Tongue (tissue), 2 donors: ENCODE results near the gene CFAP43. TPM values are rescaled to one million over a fixed set of nuclear protein-coding genes. Genes with fewer than 3 reads are reported as not detected.

Experiments used
- DNase-seq: peaks from one replicate; pipeline ENCODE4 v3.0.0-alpha.2; 2015
- total RNA-seq: library from RNA; depleted of rRNA; stranded (reverse); fragments of >200 nt; gene quantifications from one replicate; pipeline ENCODE4 v1.2.3, GENCODE V29; 2014

The CFAP43 gene, protein sequence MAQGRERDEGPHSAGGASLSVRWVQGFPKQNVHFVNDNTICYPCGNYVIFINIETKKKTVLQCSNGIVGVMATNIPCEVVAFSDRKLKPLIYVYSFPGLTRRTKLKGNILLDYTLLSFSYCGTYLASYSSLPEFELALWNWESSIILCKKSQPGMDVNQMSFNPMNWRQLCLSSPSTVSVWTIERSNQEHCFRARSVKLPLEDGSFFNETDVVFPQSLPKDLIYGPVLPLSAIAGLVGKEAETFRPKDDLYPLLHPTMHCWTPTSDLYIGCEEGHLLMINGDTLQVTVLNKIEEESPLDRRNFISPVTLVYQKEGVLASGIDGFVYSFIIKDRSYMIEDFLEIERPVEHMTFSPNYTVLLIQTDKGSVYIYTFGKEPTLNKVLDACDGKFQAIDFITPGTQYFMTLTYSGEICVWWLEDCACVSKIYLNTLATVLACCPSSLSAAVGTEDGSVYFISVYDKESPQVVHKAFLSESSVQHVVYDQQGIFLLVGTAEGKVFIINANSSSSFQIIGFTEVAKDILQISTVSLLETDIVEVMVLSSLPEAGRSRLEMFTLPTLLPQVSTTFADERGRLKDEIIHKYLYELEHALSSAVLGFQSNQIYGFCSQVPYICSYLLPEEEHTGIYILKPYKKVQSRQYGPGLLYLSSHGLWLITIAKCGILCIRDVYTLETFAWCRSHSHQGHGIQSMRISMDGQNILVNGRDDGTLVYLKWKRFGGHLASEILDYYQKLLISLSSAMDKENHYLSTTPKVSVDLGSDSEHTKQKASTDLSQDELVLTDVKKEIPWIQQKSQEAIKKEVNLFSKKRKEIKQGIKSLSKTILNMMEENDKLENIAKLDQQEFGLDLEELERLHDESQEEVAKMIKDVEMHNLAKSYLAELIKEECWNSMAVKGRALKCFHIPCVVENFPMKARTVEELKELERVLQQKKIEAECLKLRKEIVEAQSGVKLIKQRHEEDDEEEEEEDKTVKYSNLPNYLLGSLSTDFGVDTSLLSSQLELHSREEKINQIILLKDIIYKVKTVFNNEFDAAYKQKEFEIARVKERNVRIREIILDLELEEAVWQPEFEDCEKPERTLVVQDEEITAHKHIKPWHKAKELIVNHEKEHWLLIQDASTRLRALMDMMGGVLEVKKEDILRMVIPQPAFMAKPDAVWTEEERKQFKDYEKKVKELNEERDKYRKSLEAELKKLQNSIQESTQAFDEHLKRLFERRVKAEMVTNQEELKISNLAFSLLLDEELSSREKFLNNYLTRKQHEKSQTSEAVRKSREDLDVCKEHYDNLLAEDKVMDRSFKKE (N-terminal part only)
- total RNA-seq: 1.1 TPM

DNA sequence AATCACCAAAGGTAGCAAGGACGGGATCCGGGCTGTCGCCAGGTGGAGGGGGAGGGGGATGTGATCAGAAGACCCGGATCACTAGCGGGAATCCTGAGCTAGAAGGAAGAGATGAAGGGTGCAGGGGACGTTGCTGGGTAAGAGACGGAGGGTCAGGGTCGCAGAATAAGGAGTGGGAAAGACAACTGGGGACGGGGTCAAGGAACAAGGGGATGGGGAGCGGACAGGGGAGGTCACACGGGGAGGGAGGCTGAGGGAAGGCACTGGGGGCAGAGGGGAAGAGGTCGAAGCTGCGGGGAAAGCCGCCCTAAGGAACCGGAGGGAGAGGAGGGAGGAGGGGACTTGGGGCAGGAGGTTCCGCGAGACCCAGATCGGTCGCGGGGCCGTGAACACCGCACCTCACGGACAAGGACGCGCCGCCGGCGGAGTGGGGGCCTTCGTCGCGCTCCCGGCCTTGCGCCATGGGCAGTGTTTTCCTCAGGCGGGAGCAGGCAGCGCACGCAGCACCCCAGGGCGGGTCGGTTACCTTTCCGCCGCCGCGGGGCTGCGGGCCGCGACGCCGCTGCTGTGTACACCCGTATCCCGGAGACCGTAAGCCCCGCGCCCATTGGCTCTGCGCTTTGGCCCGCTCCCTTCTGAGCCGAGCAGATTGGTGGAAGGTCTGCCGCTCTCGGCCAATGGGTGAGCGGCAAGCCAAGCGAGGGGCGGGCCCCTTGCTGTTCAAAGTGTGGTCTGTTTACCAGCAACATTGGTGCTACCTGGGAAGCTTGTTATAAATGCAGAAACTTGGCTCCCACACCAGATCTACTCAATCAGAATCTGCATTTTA is at the start of gene CFAP43:
Gene CFAP43 (minus strand): TSS at position 581 of the 829 bp plus-strand sequence. CDS start 118 bp downstream, at position 463.
- DNase-seq: peak; percentile 98

DNA sequence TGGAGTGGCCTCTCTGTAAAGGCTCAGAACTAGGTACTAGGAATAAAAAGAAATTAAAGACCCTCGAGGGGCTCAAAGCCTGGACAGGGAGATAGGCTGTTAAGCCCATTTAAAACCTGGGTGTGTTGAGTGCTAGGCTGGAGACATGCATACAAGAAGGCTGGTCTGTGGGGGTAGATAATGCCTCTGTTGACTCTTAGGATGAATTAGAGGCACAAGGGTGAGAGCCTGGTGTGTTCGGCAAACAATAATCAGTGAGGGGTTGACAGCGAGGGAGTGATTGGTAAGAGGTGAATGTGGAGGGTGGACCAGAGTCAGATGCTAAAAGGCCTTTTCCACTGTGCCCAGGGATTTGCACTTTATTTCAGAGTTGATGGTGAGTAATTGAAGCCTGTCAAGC is 49.5 kb upstream of the CFAP43 start:
- no peak for DNase-seq

DNA sequence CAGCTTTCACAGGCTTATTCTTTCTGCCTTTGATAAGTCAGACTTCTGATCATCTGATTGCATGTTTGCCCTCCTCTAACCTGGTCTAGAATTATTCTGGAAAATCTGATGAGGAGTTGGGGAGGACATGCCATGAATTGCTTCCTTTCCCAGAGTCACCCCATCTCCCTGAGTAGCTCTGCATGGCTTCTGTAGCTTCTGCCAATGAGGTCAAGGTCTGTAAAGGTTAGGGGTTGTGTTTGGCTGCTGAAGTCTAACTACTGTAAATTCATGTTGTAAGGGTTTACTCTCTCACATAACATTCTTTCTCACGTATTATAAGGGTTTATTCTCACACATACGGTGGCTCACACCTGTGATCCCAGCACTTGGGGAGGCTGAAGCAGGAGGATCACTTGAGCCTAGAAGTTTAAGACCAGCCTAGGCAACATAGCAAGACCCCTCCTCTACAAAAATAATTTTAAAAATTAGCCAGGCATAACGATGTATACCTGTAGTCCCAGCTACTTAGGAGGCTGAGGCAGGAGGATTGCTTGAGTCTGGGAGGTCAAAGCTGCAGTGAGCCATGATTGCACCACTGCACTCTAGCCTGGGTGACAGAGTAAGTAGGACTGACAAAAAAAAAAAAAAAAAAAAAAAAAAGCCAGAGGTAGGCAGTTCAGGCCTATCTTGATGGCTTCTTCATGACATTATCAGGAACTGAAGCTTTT is 47.5 kb upstream of the CFAP43 start:
- DNase-seq: no peak

DNA sequence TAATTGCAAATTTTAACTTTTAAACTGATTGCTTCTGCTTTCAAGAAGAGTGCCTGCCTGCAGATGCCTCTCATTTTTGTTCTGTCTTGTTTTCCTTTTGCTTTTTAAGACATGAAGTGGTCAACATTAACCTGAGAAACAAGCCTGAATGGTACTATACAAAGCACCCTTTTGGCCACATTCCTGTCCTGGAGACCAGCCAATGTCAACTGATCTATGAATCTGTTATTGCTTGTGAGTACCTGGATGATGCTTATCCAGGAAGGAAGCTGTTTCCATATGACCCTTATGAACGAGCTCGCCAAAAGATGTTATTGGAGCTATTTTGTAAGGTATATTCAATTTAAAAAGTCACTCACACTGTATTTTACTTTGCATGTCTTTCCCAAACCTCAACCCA is 45.6 kb upstream of the CFAP43 start:
- no peak for DNase-seq

DNA sequence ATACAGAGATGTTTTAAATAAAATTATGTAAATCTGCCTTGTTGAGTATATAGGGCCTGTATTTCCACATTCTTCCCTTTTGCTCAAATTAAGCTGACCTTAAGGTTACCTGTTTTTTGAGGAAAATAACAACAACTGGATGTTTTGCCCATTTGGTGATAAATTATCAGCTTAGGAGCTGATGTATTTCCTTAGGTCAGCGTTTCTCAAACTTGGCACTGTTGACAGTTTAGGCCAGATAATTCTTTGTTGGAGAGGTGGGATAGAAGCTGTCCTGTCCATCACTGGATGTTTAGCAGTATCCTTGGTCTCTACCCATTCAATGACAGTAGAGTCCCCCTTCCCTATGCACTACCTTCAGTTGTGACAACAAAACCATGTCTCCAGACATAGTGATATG is 44.0 kb upstream of the CFAP43 start:
- DNase-seq: no peak

DNA sequence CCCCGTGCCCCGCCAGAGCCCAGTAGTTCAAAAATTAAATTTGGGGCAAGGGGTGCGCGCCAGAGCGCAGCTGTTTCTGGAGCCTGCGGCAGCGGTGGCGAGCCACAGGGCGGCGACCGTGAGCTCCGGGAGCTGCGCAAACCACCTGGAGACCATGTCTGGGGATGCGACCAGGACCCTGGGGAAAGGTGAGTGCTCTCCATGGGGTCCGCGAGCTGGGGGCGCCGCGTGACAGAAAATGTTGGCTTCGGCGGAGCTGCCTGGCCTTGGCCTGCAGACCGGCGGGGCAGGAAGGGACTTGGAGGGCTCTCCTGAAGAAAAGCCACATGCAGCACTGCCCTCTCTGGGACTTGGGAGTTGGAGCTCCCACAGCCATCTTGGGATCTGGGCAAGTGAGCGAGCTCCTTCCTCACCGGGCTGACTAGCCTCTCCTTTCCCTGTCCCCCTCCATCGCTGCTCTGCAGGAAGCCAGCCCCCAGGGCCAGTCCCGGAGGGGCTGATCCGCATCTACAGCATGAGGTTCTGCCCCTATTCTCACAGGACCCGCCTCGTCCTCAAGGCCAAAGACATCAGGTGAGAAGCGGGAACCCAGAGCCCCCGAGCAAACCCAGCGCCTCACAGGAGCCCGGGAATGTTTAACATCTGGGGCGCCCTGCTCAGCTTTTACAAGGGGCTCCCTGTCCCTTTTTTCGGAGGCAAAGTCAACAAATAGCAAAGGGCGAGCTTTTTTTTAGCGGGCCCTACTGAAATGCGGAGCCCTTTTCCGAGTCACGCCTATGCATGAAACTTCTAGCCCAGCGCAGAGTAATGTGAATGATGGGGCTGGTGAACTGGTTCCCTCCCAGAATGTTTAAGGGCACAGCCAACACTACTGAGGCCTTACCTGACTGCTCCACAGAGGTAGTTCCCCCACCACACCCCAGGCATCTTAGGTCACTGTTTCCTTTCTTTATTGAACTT is 42.9 kb upstream of the CFAP43 start:
- DNase-seq: peak; percentile 50

DNA sequence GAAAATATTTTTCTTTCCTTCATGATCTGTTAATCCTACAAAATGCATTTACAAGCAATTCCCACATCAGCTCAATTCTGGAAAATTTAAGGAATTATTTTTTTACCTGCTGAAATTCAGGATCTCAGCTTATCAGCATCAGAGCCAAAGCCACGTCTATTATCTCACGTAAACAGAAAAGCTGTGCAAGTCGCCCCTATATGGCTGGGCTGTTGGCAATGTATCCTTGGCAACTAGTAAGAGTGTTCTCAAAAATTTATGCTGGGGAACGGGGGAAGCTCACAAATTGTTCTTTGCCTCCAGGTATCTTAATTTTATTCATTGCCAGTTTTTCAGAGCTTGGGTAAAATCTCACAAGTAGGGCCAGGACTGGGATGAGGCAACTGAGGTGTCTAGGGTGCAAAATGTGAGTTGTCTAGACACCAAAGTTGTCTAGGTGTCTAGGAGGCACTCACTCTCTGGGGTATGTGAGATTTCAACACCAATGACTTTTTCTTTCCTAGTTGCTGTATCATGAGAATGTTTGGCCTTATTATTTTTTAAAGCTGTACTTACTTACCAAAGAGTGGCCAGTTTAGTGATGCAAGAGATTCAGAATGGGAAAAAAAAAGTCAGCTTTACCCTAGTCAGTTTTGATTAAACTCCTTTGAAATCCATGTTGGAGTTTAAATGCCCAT is 41.9 kb upstream of the CFAP43 start:
- no peak for DNase-seq

DNA sequence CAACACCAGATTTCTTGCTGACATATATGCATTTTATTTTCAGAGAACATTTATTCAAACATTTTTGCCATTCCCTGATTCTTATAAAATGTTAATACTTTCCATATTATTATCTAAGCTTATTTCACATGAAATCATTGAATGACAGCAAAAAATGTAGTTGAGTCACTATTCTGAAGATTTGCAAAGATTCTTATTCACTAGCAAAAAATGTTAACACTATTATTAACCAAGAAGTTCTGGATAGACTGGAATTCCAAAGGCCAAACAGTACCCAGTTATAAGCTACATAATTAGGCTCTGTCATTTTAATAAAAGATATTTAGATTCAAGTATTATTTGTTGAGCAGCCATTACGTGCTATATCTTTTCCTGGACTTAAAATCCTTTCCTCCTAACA is 41.1 kb upstream of the CFAP43 start:
- no peak for DNase-seq

DNA sequence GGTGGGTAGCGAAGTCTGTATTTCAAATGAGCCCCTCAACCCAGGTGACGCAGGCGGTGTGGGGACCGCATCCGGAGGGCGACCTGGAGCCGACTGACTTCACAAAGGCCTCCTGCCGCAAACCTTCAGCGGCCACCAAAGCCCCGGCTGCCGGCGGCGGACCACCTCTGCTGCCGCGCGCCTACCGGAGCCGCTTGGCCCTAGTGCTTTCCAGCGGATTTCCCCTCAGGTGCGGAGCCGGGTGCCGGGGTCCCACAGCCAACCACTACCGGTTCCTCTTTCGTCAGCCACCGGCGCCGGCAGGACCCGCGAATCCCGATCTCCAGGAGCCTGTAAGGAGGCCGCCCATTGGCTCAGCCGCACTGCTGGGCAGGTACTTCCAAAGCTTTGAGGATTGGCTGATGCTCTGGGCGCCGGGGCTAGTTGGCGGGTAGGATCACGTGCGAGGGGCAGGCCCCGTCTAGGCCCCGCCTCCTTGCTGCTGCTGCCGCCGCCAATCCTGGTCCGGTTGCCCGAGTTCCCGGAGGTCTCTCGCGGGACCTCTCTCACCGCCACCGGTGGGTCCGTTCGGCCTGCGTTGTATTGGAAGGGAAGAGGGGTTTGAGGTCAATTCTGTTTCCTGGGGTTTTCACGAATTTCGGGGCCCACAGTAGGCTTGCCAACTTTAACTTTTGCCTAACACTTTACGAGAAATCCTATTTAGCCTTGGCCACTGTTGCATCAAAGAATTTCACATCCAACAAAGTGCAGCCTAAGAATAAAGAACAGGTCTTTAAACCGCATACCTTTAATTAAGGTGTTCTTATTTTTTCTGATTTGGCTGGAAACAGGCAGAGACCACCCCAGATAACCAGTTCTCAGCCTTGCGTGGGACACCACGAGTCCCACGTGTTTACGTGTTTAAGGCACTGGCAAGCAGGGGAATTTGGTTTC is 36.8 kb upstream of the CFAP43 start, which contains the start of gene GSTO2:
Gene GSTO2 (plus strand): TSS at position 472 of the 933 bp plus-strand sequence. CDS start 5,732 bp downstream, outside the sequence.
- DNase-seq: peak; percentile 99

DNA sequence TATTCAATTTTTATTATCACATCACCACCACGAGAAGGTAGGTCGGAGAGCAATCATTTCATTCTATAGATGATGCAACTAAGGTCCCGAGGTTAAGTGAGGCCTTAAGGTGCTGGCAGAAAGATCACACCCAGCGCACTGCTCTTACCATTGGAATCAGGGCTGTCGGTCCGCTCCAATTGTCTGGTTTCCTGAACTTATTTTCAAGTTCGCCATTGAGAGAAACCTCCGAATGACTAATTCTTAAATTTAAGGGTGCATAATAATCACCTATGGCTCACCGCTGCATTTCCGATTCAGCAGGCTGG is 36.2 kb upstream of the CFAP43 start:
- no peak for DNase-seq

DNA sequence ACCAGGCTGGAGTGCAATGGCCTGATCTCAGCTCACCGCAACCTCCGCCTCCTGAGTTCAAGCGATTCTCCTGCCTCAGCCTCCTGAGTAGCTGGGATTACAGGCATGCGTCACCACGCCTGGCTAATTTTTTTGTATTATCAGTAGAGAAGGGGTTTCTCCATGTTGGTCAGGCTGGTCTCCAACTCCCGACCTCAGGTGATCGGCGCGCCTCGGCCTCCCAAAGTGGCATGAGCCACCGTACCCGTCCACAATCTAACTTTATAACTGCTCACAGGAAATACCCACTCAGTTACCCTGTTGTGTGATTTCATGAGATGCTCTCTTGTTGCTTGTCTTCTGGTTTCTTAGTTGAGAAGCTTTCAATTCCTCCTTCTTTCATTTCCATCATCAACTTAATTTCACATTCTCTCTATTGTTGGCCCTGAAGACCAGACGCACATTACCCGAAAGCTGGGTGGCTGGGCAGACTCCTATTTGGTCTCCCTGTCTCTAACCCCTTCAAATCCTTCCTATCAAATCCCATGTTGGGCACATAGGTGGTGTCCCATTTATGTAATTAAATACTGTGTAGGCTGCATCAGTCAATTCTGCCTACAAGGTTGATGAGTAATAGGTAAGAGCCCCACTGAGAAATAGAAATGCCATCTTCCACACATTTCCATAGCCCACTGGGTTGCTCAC is 35.7 kb upstream of the CFAP43 start:
- DNase-seq: no peak

DNA sequence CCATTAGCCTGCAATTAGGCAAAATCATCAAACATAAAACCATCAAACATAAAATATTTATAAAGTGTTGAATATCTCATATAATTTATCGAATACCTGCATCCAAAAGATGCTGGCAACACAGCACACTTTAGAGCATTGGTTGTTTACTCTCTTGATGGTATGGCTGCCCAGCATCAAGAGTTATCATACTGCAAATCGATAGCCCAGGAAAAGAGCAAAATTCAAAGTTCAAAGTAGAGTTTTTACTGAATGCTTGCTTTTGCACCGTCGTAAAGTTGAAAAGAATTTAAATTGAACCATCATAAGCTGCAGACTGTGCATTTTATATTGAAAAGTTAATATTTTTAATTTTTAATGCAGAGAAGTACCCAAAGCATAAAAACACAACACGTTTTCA is 32.6 kb upstream of the CFAP43 start:
- no peak for DNase-seq

DNA sequence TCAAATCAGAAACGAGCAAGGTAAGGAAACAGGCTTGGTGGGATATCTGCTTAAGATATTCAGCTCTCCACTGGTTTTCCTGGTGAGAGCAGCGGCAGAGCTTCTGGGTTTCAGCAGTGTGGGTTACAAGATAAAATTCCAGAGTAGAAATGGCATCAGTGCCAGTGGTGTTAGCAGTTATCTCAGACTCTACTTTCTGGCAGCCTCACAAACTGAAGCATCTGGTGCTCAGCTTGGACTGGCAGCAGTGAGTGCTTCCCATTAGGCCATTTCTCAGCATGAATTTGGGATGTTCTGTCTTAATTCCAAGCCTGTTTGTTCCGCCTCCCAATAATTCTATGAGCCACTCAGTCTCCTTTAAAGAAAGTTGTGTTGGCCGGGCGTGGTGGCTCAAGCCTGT is 29.9 kb upstream of the CFAP43 start:
- DNase-seq: no peak

DNA sequence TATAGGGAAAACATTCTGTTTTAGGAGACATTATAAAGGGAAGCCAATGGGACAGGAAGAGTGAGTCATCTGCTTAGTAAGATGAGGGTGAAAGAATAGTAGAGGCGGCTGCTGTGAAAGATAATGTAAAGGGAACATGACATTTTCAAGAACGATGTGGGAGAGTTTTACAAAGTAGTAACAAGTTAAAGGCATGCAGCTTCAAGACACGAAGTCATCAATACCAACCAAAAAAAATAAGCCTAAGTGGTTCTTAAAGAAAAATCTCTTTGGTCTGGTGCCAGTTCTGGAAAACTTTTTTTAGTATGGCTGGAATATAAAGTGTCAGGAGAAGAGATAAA is 28.6 kb upstream of the CFAP43 start:
- DNase-seq: no peak

DNA sequence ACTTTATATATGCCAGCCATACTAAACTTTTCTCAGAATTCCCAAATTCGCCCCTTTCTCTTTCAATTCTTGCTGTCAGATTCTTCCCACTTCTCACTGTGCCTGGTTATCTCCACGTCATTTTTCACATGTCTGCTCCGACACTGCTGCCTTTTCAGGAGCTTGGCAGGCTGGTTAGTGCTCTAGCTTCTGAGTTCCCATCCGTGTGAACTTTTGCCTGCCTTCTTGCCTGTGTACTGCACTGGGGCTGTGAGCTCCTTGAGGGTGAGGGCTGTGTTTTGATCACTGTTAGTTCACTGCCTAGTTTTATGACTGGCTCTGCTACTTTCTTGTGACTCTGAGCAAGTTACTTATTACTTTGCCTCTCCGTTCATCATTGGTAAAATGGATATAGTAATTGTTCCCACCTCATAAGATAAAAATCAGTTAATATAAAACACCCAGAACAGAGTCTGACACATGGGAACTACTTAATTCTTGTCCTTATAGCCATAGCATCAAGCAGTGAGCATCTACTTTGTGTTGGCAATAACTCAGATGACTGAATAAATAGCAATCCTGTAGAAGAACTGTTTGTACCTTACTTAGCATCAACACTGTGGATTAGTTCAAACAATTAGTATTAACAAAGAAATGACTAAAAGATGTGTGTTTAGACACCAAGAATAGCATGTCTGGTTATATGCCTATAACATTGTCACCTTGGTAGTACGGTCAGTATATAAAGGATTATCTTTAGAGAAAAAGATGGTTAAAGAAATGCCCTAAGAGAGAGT is 28.0 kb upstream of the CFAP43 start:
- DNase-seq: no peak

DNA sequence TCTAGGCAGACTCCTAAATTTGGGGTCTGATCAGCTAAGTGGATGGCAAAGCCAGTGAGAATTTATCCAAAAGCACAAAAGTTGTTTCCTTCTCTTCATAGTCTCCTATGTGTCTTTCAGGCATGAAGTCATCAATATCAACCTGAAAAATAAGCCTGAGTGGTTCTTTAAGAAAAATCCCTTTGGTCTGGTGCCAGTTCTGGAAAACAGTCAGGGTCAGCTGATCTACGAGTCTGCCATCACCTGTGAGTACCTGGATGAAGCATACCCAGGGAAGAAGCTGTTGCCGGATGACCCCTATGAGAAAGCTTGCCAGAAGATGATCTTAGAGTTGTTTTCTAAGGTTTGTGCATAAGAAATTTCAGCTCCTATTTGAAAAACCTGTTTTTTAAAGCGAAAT is 27.3 kb upstream of the CFAP43 start:
- DNase-seq: no peak

DNA sequence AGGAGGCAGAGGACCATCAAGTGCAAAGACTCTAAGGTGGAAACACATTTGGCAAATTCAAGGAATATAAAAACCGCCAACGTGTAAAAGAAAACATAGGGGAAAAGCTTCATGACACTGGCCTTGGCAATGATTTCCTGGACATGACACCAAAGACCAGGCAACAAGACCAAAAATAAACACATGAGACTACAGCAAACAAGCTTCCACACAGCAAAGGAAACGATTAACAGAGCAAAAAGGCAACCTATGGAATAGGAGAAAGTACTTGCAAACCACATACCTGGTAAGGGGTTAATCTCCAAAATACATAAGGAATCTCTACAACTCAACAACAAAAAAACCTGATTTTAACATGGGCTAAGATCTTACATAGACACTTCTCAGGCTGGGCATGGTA is 26.0 kb upstream of the CFAP43 start:
- DNase-seq: no peak
